ENCODE data around the gene S1PR5. TPM values are rescaled to one million over a fixed set of nuclear protein-coding genes. Genes with fewer than 3 reads are reported as not detected.

The S1PR5 gene
- polyA plus RNA-seq, 1 donor (not counting 4 experiments of a cell fraction or from before 2014, with no cell fraction given): 10.5 TPM

GRCh38 chr19:10499550-10500246 lies 17.5 kb downstream of the S1PR5 start:
- FAIRE-seq: no peak
- no peak for DNase-seq (ENCODE audit: low read depth, low spot score)
- Histone ChIP-seq H3K4me1 (ENCODE audit: control insufficient read depth, extremely low read depth, insufficient read depth, low read length) (peaks cover 3% of the 10 kb centered on the region), H3K9me1 (ENCODE audit: control insufficient read depth, extremely low read depth, insufficient read depth, low read length) (peaks cover 2% of the 10 kb centered on the region), H3K4me2 (ENCODE audit: control insufficient read depth, extremely low read depth, insufficient read depth, low read depth, low read length) (no peak overlapping the region), H3K9me3 (ENCODE audit: control insufficient read depth, low read depth, low read length) (no peaks in the 10 kb centered on the region), H4K20me1 (ENCODE audit: control insufficient read depth, extremely low read depth, insufficient read depth, low read length) (no peaks in the 10 kb centered on the region), H3K79me2 (ENCODE audit: control insufficient read depth, insufficient read depth, low read length) (peaks cover 34% of the 10 kb centered on the region), H2AFZ (ENCODE audit: control insufficient read depth, low read length) (no peak overlapping the region), H3K27me3 (ENCODE audit: control insufficient read depth, extremely low read depth, insufficient read depth, low read length) (no peaks in the 10 kb centered on the region), H3K9ac (ENCODE audit: control insufficient read depth, extremely low read depth, insufficient read depth, low read length) (no peak overlapping the region), H3K27ac (ENCODE audit: control insufficient read depth, insufficient read depth, low read length) (no peak overlapping the region), H3K4me3 (ENCODE audit: control insufficient read depth in 2 of 3, extremely low read depth in 1 of 3, insufficient read depth in 2 of 3, low read depth in 1 of 3, low read length in 3 of 3) (no peak overlapping the region), H3K36me3 (ENCODE audit: control insufficient read depth in 2 of 2, extremely low read depth in 1 of 2, insufficient read depth in 2 of 2, low read length in 2 of 2) (peaks cover 8 to 11% of the 10 kb centered on the region in 2 experiments)
- TF ChIP-seq EZH2 (IDR thresholded peaks at IDR 0.05; ENCODE audit: low read length) (no peak), CTCF (optimal IDR thresholded peaks at IDR 0.05 in 1 of 3, IDR thresholded peaks at IDR 0.05 in 1 of 3, conservative IDR thresholded peaks at IDR 0.05 in 1 of 3; ENCODE audit: extremely low read depth in 1 of 3, insufficient read depth in 2 of 3, low read length in 3 of 3) (no peak)
- dilution Hi-C loops (cut with MboI; ENCODE audit: extremely low pct_ligation_motif_present, low sequenced_read_pairs): no loop called here

DNA sequence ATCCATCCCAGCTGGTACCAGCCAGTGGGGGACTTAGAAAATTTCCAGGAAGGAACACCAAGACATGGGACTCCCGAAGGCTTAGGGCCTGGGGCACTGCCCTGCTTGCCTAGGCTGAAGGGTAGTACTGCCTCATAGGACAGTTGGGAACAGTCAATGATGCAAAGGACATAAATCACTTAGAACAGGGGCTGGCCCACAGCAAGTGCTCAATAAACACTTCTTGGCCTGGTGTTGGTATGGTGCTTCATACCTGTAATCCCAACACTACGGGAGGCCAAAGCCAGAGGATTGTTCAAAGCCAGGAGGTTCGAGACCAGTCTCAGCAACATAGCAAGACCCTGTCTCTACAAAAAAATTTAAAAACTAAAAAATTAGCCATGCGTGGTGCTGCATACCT lies 19.9 kb downstream of the S1PR5 start:
- no peak overlapping the region for H3K4me3 ChIP-seq (ENCODE audit: control insufficient read depth in 2 of 3, extremely low read depth in 1 of 3, insufficient read depth in 2 of 3, low read depth in 1 of 3, low read length in 3 of 3)
- TF ChIP-seq CTCF (optimal IDR thresholded peaks at IDR 0.05 in 1 of 3, IDR thresholded peaks at IDR 0.05 in 1 of 3, conservative IDR thresholded peaks at IDR 0.05 in 1 of 3; ENCODE audit: extremely low read depth in 1 of 3, insufficient read depth in 2 of 3, low read length in 3 of 3) (no peak), EZH2 (IDR thresholded peaks at IDR 0.05; ENCODE audit: low read length) (no peak)
- FAIRE-seq (no peak), DNase-seq (ENCODE audit: low read depth, low spot score) (no peak)
- no peak overlapping the region for H2AFZ ChIP-seq (ENCODE audit: control insufficient read depth, low read length)
- peaks cover 36% of the 10 kb centered on the region for H3K79me2 ChIP-seq (ENCODE audit: control insufficient read depth, insufficient read depth, low read length)
- no peak overlapping the region for H3K27ac ChIP-seq (ENCODE audit: control insufficient read depth, insufficient read depth, low read length)
- peaks cover 3% of the 10 kb centered on the region for H3K4me1 ChIP-seq (ENCODE audit: control insufficient read depth, extremely low read depth, insufficient read depth, low read length)
- H3K9ac ChIP-seq (ENCODE audit: control insufficient read depth, extremely low read depth, insufficient read depth, low read length): no peak overlapping the region
- H4K20me1 ChIP-seq (ENCODE audit: control insufficient read depth, extremely low read depth, insufficient read depth, low read length): no peaks in the 10 kb centered on the region
- peaks cover 2% of the 10 kb centered on the region for H3K9me1 ChIP-seq (ENCODE audit: control insufficient read depth, extremely low read depth, insufficient read depth, low read length)
- H3K36me3 ChIP-seq (ENCODE audit: control insufficient read depth in 2 of 2, extremely low read depth in 1 of 2, insufficient read depth in 2 of 2, low read length in 2 of 2): peaks cover 11 to 12% of the 10 kb centered on the region in 2 experiments
- no peaks in the 10 kb centered on the region for H3K27me3 ChIP-seq (ENCODE audit: control insufficient read depth, extremely low read depth, insufficient read depth, low read length)
- H3K4me2 ChIP-seq (ENCODE audit: control insufficient read depth, extremely low read depth, insufficient read depth, low read depth, low read length): no peak overlapping the region
- H3K9me3 ChIP-seq (ENCODE audit: control insufficient read depth, low read depth, low read length): no peaks in the 10 kb centered on the region
- dilution Hi-C loops (cut with MboI; ENCODE audit: extremely low pct_ligation_motif_present, low sequenced_read_pairs): no loop called here
